ENCODE results near the gene SELP. TPM values are rescaled to one million over a fixed set of nuclear protein-coding genes. Genes with fewer than 3 reads are reported as not detected.

The SELP gene
- polyA plus RNA-seq, 3 donors: 0.84 to 1.4 (median 0.85) TPM

- no peak overlapping the region for H3K9ac ChIP-seq (ENCODE audit: insufficient read depth, low read length, poor library complexity, severe bottlenecking)
- intact Hi-C loops (cut with micrococcal nuclease): loop anchor here in 1 of 2 donors (5.0 to 10.0 kb wide), 3 partner anchors 92 to 190 kb away; partner anchors contain the start of gene METTL18
- peak; percentile 87 to 94 (median 91) for DNase-seq
Observed at GRCh38 chr1:169604781-169605560, 25.0 kb downstream of the SELP start.

More at GRCh38 chr1:169604781-169605560, 25.0 kb downstream of the SELP start:
- no peaks in the 10 kb centered on the region for H3K9me3 ChIP-seq (replicated peaks in 1 of 2; ENCODE audit: control insufficient read depth in 1 of 2, insufficient read depth in 1 of 2, low read length in 2 of 2)
- no peaks in the 10 kb centered on the region for H3K79me2 ChIP-seq (ENCODE audit: insufficient read depth, low read length)
- no peak for TF ChIP-seq CTCF (IDR thresholded peaks at IDR 0.05)
- peak overlapping the region; percentile 34 to 81 for H3K4me3 Mint-ChIP-seq
- peak overlapping the region; percentile 62 for H3K4me2 ChIP-seq (replicated peaks; ENCODE audit: extremely low read depth, low read length, poor library complexity, severe bottlenecking)
- H3K9me3 Mint-ChIP-seq: no peaks in the 10 kb centered on the region
- H3K27ac Mint-ChIP-seq: peak overlapping the region; percentile 91 to 99 (median 97)
- H3K4me1 ChIP-seq (ENCODE audit: control insufficient read depth in 1 of 2, insufficient read depth in 2 of 2, low read length in 2 of 2): peaks cover 77 to 89% of the 10 kb centered on the region in 2 donors
- H3K36me3 Mint-ChIP-seq: no peaks in the 10 kb centered on the region
- no peaks in the 10 kb centered on the region for H3K27me3 ChIP-seq (ENCODE audit: control insufficient read depth in 2 of 2, insufficient read depth in 2 of 2, low read length in 2 of 2)
- H3K36me3 ChIP-seq (replicated peaks in 1 of 2; ENCODE audit: control insufficient read depth in 1 of 2, insufficient read depth in 2 of 2, low read length in 2 of 2): no peaks in the 10 kb centered on the region
- WGBS (ENCODE audit: insufficient coverage): 13% methylated on average over 4 of the region's 5 CpGs
- no peak overlapping the region for H2AFZ ChIP-seq (ENCODE audit: insufficient read depth, low read depth, low read length, poor library complexity, severe bottlenecking)
- H4K20me1 ChIP-seq (ENCODE audit: insufficient read depth, low read length): no peaks in the 10 kb centered on the region
- H3K27ac ChIP-seq (ENCODE audit: low read depth in 1 of 2, low read length in 2 of 2): peak overlapping the region; percentile 78 to 80
- H3K4me3 ChIP-seq (replicated peaks in 1 of 3; ENCODE audit: low read depth in 2 of 3, low read length in 3 of 3): peak overlapping the region in 1 of 3 experiments; percentile 48
- peaks cover 85% of the 10 kb centered on the region for H3K4me1 Mint-ChIP-seq
- H3K27me3 Mint-ChIP-seq (ENCODE audit: low read depth in 3 of 3): no peaks in the 10 kb centered on the region

All from CD14-positive monocyte (primary cell).